ENCODE results near the gene UQCR10. TPM values are rescaled to one million over a fixed set of nuclear protein-coding genes. Genes with fewer than 3 reads are reported as not detected.

The UQCR10 gene
- total RNA-seq, 1 donor from 2014 or later: 42.4 TPM

- Histone ChIP-seq H3K4me3 (ENCODE audit: low read depth, low read length) (no peak overlapping the region), H3K27me3 (ENCODE audit: control insufficient read depth, insufficient read depth, low read length) (no peaks in the 10 kb centered on the region), H3K36me3 (ENCODE audit: control insufficient read depth, insufficient read depth, low read length) (peaks cover 32% of the 10 kb centered on the region)
- no peak for TF ChIP-seq CTCF (IDR thresholded peaks at IDR 0.05; ENCODE audit: insufficient read depth, low read length, severe bottlenecking)
- FAIRE-seq (no peak), DNase-seq (ENCODE audit: low read depth) (no peak)
Observed at GRCh38 chr22:29801796-29802195, 34.6 kb downstream of the UQCR10 start.

GRCh38 chr22:29803190-29803589 lies 36.0 kb downstream of the UQCR10 start:
- Histone ChIP-seq H3K36me3 (ENCODE audit: control insufficient read depth, insufficient read depth, low read length) (peaks cover 38% of the 10 kb centered on the region), H3K27me3 (ENCODE audit: control insufficient read depth, insufficient read depth, low read length) (no peaks in the 10 kb centered on the region), H3K4me3 (ENCODE audit: low read depth, low read length) (no peak overlapping the region)
- no peak for DNase-seq (ENCODE audit: low read depth)
- no peak for FAIRE-seq
- no peak for TF ChIP-seq CTCF (IDR thresholded peaks at IDR 0.05; ENCODE audit: insufficient read depth, low read length, severe bottlenecking)

GRCh38 chr22:29804985-29805384 lies 37.8 kb downstream of the UQCR10 start:
- Histone ChIP-seq H3K36me3 (ENCODE audit: control insufficient read depth, insufficient read depth, low read length) (peaks cover 38% of the 10 kb centered on the region), H3K27me3 (ENCODE audit: control insufficient read depth, insufficient read depth, low read length) (no peaks in the 10 kb centered on the region), H3K4me3 (ENCODE audit: low read depth, low read length) (no peak overlapping the region)
- no peak for DNase-seq (ENCODE audit: low read depth)
- no peak for TF ChIP-seq CTCF (IDR thresholded peaks at IDR 0.05; ENCODE audit: insufficient read depth, low read length, severe bottlenecking)
- no peak for FAIRE-seq

- TF ChIP-seq CTCF (IDR thresholded peaks at IDR 0.05; ENCODE audit: insufficient read depth, low read length, severe bottlenecking): no peak
- Histone ChIP-seq H3K36me3 (ENCODE audit: control insufficient read depth, insufficient read depth, low read length) (peaks cover 36% of the 10 kb centered on the region), H3K4me3 (ENCODE audit: low read depth, low read length) (no peak overlapping the region), H3K27me3 (ENCODE audit: control insufficient read depth, insufficient read depth, low read length) (no peaks in the 10 kb centered on the region)
- FAIRE-seq (no peak), DNase-seq (ENCODE audit: low read depth) (no peak)
Observed at GRCh38 chr22:29806196-29806595, 39.0 kb downstream of the UQCR10 start.

- no peak for TF ChIP-seq CTCF (IDR thresholded peaks at IDR 0.05; ENCODE audit: insufficient read depth, low read length, severe bottlenecking)
- peaks cover 34% of the 10 kb centered on the region for H3K36me3 ChIP-seq (ENCODE audit: control insufficient read depth, insufficient read depth, low read length)
- H3K4me3 ChIP-seq (ENCODE audit: low read depth, low read length): no peak overlapping the region
- no peak for DNase-seq (ENCODE audit: low read depth)
- no peak for FAIRE-seq
- H3K27me3 ChIP-seq (ENCODE audit: control insufficient read depth, insufficient read depth, low read length): no peaks in the 10 kb centered on the region
Observed at GRCh38 chr22:29810216-29810615, 43.0 kb downstream of the UQCR10 start.

GRCh38 chr22:29811377-29811776 lies 44.2 kb downstream of the UQCR10 start:
- Histone ChIP-seq H3K36me3 (ENCODE audit: control insufficient read depth, insufficient read depth, low read length) (peaks cover 24% of the 10 kb centered on the region), H3K27me3 (ENCODE audit: control insufficient read depth, insufficient read depth, low read length) (no peaks in the 10 kb centered on the region), H3K4me3 (ENCODE audit: low read depth, low read length) (no peak overlapping the region)
- FAIRE-seq (peak; percentile 36), DNase-seq (ENCODE audit: low read depth) (peak; percentile 21)
- no peak for TF ChIP-seq CTCF (IDR thresholded peaks at IDR 0.05; ENCODE audit: insufficient read depth, low read length, severe bottlenecking)

Data from bronchial epithelial cell (primary cell).